OCI-LY1 (cell line): Measurements from ENCODE around the gene CLEC5A.

ENCODE experiments used
- H2AFZ ChIP-seq: fragments of 200-600 bp; sonication (generic), shearing (Covaris generic); 2 replicates; pipeline ENCODE4 v1.6.0; 2014; ENCODE audit warnings: antibody characterized with exemption, mild to moderate bottlenecking, low read length
- H3F3A ChIP-seq: fragments of 200-600 bp; sonication (generic), shearing (Covaris generic); 2 replicates; pipeline ENCODE4 v1.6.0; 2014; ENCODE audit warnings: mild to moderate bottlenecking, antibody characterized with exemption, low read length, moderate library complexity; ENCODE audit not compliant: insufficient read depth
- H3K27ac ChIP-seq: fragments of 200-600 bp; sonication (generic); 2 replicates; pipeline ENCODE4 v1.5.1; 2014; ENCODE audit warnings: low read length, mixed run types, mild to moderate bottlenecking, low read depth; ENCODE audit not compliant: poor library complexity, severe bottlenecking
- H3K27me3 ChIP-seq: fragments of 200-600 bp; sonication (generic); 2 replicates; pipeline ENCODE4 v1.6.0; 2014; ENCODE audit warnings: antibody characterized with exemption, mild to moderate bottlenecking, low read length, moderate library complexity; ENCODE audit not compliant: insufficient read depth
- H3K36me3 ChIP-seq: fragments of 200-600 bp; sonication (generic); 2 replicates; pipeline ENCODE4 v1.6.1; 2014; ENCODE audit warnings: mild to moderate bottlenecking, antibody characterized with exemption, low read length, moderate library complexity, mixed read lengths; ENCODE audit not compliant: insufficient read depth
- H3K4me1 ChIP-seq: fragments of 200-600 bp; sonication (generic); 2 replicates; pipeline ENCODE4 v1.5.1; 2014; ENCODE audit warnings: mild to moderate bottlenecking, low read length, moderate library complexity; ENCODE audit not compliant: insufficient read depth, severe bottlenecking
- H3K4me2 ChIP-seq: fragments of 200-600 bp; sonication (generic), shearing (Covaris generic); 2 replicates; pipeline ENCODE4 v1.6.1; 2014; ENCODE audit warnings: low read length
- H3K4me3 ChIP-seq: fragments of 200-600 bp; sonication (generic); 2 replicates; pipeline ENCODE4 v1.5.1; 2014; ENCODE audit warnings: low read length, low read depth, mild to moderate bottlenecking, mixed read lengths; ENCODE audit not compliant: poor library complexity, severe bottlenecking
- H3K79me2 ChIP-seq: fragments of 200-600 bp; shearing (Covaris generic); 2 replicates; pipeline ENCODE4 v1.6.1; 2016; ENCODE audit warnings: mixed run types, low read length, mixed read lengths; ENCODE audit not compliant: insufficient read depth
- H3K9ac ChIP-seq: fragments of 200-600 bp; sonication (generic), shearing (Covaris generic); 2 replicates; pipeline ENCODE4 v1.6.1; 2014; ENCODE audit warnings: mild to moderate bottlenecking, low read length, mixed read lengths
- H3K9me2 ChIP-seq: fragments of 200-600 bp; sonication (generic), shearing (Covaris generic); 2 replicates; pipeline ENCODE4 v1.6.1; 2014; ENCODE audit warnings: low read depth, mild to moderate bottlenecking, low read length, mixed read lengths
- H3K9me3 ChIP-seq: fragments of 200-600 bp; shearing (Covaris generic); 2 replicates; pipeline ENCODE4 v1.6.1; 2014; ENCODE audit warnings: low read length, mixed read lengths
- H4K20me1 ChIP-seq: fragments of 200-600 bp; sonication (generic), shearing (Covaris generic); 2 replicates; pipeline ENCODE4 v1.6.0; 2016; ENCODE audit warnings: mild to moderate bottlenecking, low read length; ENCODE audit not compliant: insufficient read depth
- CTCF ChIP-seq: fragments of 200-600 bp; sonication (generic), shearing (Covaris generic); IDR thresholded peaks from 2 replicates; pipeline ENCODE4 v1.5.1; 2017; ENCODE audit warnings: mild to moderate bottlenecking, antibody characterized with exemption, low read length, moderate library complexity, mixed read lengths
- EZH2 ChIP-seq: fragments of 200-600 bp; sonication (generic), shearing (Covaris generic); IDR thresholded peaks from 2 replicates; pipeline ENCODE4 v1.8.0; 2017; ENCODE audit warnings: borderline replicate concordance, mixed run types, mild to moderate bottlenecking, antibody characterized with exemption, low read length, moderate library complexity, mixed read lengths

Gene CLEC5A

GRCh38 chr7:141960687-141961422, 14.1 kb upstream of the CLEC5A start:
- H4K20me1 ChIP-seq = no peaks in the 10 kb centered on the region
- H3K9me2 ChIP-seq = no peaks in the 10 kb centered on the region
- H3K9ac ChIP-seq = no peak overlapping the region
- H2AFZ ChIP-seq = no peak overlapping the region
- H3K9me3 ChIP-seq = no peaks in the 10 kb centered on the region
- peaks cover 11% of the 10 kb centered on the region for H3K4me1 ChIP-seq
- no peaks in the 10 kb centered on the region for H3K27me3 ChIP-seq
- TF ChIP-seq EZH2 = no peak
- H3K79me2 ChIP-seq = no peaks in the 10 kb centered on the region
- no peak overlapping the region for H3K4me3 ChIP-seq
- H3K36me3 ChIP-seq = no peaks in the 10 kb centered on the region
- no peak overlapping the region for H3K27ac ChIP-seq
- H3K4me2 ChIP-seq = no peak overlapping the region
- no peaks in the 10 kb centered on the region for H3F3A ChIP-seq

- H2AFZ ChIP-seq = no peak overlapping the region
- no peaks in the 10 kb centered on the region for H3F3A ChIP-seq
- no peak overlapping the region for H3K27ac ChIP-seq
- no peak overlapping the region for H3K9ac ChIP-seq
- H4K20me1 ChIP-seq = no peaks in the 10 kb centered on the region
- H3K9me3 ChIP-seq = no peaks in the 10 kb centered on the region
- no peaks in the 10 kb centered on the region for H3K36me3 ChIP-seq
- no peak for TF ChIP-seq CTCF
- TF ChIP-seq EZH2 = no peak
- peaks cover 9% of the 10 kb centered on the region for H3K4me1 ChIP-seq
- H3K4me2 ChIP-seq = no peak overlapping the region
- no peaks in the 10 kb centered on the region for H3K9me2 ChIP-seq
- H3K79me2 ChIP-seq = no peaks in the 10 kb centered on the region
- H3K4me3 ChIP-seq = no peak overlapping the region
- no peaks in the 10 kb centered on the region for H3K27me3 ChIP-seq
Observed at GRCh38 chr7:141956084-141956483, 9.3 kb upstream of the CLEC5A start.

- TF ChIP-seq CTCF (no peak), EZH2 (no peak)
- Histone ChIP-seq H3K4me2 (no peak overlapping the region), H3K9ac (no peak overlapping the region), H3K27me3 (no peaks in the 10 kb centered on the region), H3K4me3 (no peak overlapping the region), H3K9me2 (no peaks in the 10 kb centered on the region), H3F3A (no peaks in the 10 kb centered on the region), H3K4me1 (no peaks in the 10 kb centered on the region), H3K27ac (no peak overlapping the region), H3K9me3 (no peaks in the 10 kb centered on the region), H4K20me1 (no peaks in the 10 kb centered on the region), H3K36me3 (no peaks in the 10 kb centered on the region), H2AFZ (no peak overlapping the region), H3K79me2 (no peaks in the 10 kb centered on the region)
Observed at GRCh38 chr7:141954334-141954733, 7.6 kb upstream of the CLEC5A start.

GRCh38 chr7:141952461-141952860, 5.7 kb upstream of the CLEC5A start:
- H3K9ac ChIP-seq = no peak overlapping the region
- TF ChIP-seq EZH2 (no peak), CTCF (no peak)
- H3K4me1 ChIP-seq = no peaks in the 10 kb centered on the region
- H3K27me3 ChIP-seq = no peaks in the 10 kb centered on the region
- H3K4me2 ChIP-seq = no peak overlapping the region
- no peaks in the 10 kb centered on the region for H4K20me1 ChIP-seq
- H3K36me3 ChIP-seq = no peaks in the 10 kb centered on the region
- H3K4me3 ChIP-seq = no peak overlapping the region
- no peaks in the 10 kb centered on the region for H3K79me2 ChIP-seq
- H2AFZ ChIP-seq = no peak overlapping the region
- H3F3A ChIP-seq = no peaks in the 10 kb centered on the region
- H3K27ac ChIP-seq = no peak overlapping the region
- no peaks in the 10 kb centered on the region for H3K9me3 ChIP-seq
- no peaks in the 10 kb centered on the region for H3K9me2 ChIP-seq
